Activated naive CD4-positive, alpha-beta T cell treated with anti-CD3 and anti-CD28 coated beads, Interleukin-2, amount 50 U/mL, for 72 hours (primary cell): Measurements from ENCODE around the gene AGGF1. TPM values are rescaled to one million over a fixed set of nuclear protein-coding genes. Genes with fewer than 3 reads are reported as not detected.

Experiments used
- total RNA-seq, 2 donors: library from RNA; stranded (reverse); gene quantifications; one replicate each; pipeline ENCODE4 v1.2.3, GENCODE V29; 2022

Gene AGGF1
- total RNA-seq, 2 donors from 2014 or later: 19.6 to 25.6 TPM

Other genes with a start within 250 kb of the AGGF1 start
- 1 to 10 TPM in 1 of 2 donors, under 1 TPM in 1; 0.46 to 2.0 TPM for gene F2RL1, start 211.4 kb upstream of the AGGF1 start, total RNA-seq
- 1 to 10 TPM in 1 of 2 donors, under 1 TPM in 1; 0.75 to 4.1 TPM for gene S100Z, start 180.4 kb upstream of the AGGF1 start, total RNA-seq
- under 1 TPM in 1 of 2 donors, not detected in 1; 0.16 TPM for gene CRHBP, start 77.4 kb upstream of the AGGF1 start, total RNA-seq
- 1 to 10 TPM in 1 of 2 donors, under 1 TPM in 1; 0.20 to 2.0 TPM for gene ZBED3, start 56.9 kb downstream of the AGGF1 start, total RNA-seq
- gene PDE8B, start 180.3 kb downstream of the AGGF1 start, total RNA-seq: under 1 TPM in 1 of 2 donors, not detected in 1; 0.10 TPM